Measurements from ENCODE around the gene ALAS1. TPM values are rescaled to one million over a fixed set of nuclear protein-coding genes. Genes with fewer than 3 reads are reported as not detected.
A peak's percentile ranks its signal among the peaks of the same experiment; 100 is the strongest.

Gene ALAS1
- total and polyA plus RNA-seq, 2 experiments from 2014 or later, result 30.4 to 33.9 TPM

- H3K36me3 ChIP-seq (ENCODE audit: low read depth), result peaks cover 87% of the 10 kb centered on the region
Measured at GRCh38 chr3:52208556-52208955, 10.6 kb downstream of the ALAS1 start.

DNA sequence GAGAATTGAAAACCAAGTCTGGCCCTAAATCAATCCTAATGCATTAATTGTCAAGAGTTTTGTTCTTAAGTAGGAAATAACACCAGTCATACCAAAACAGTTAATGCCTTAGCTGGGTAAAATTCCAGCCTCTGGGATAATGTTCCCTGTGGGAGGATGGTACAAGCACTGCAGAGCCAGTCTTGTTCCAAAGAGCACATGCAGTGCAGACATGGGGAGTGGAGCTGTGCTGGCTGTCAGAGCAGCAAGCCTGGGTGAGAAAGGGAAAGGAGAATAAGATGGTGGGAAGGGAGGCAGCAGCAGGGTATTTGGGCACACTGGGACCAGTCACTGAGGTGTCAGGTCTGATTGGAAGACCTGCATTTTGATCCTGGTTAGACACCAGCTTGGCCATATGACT lies 12.1 kb downstream of the ALAS1 start:
- Histone ChIP-seq H3K4me1 (ENCODE audit: insufficient read depth) (no peaks in the 10 kb centered on the region), H3K9me3 (ENCODE audit: low read depth) (no peaks in the 10 kb centered on the region), H2AFZ (no peak overlapping the region), H3K27ac (no peak overlapping the region), H3K4me3 (no peak overlapping the region), H3F3A (ENCODE audit: insufficient read depth) (peaks cover 10% of the 10 kb centered on the region; the same call in 1 of the 2 replicates), H3K4me2 (ENCODE audit: unreplicated experiment) (no peak overlapping the region), H3K9ac (no peak overlapping the region), H3K27me3 (replicated peaks; ENCODE audit: insufficient read depth) (no peaks in the 10 kb centered on the region), H3K36me3 (ENCODE audit: low read depth) (peaks cover 82% of the 10 kb centered on the region), H3K79me2 (ENCODE audit: insufficient read depth) (no peaks in the 10 kb centered on the region), H4K20me1 (ENCODE audit: insufficient read depth) (no peaks in the 10 kb centered on the region), H3K9me2 (ENCODE audit: insufficient read depth) (no peaks in the 10 kb centered on the region)
- TF ChIP-seq EZH2 (IDR thresholded peaks at IDR 0.05; ENCODE audit: insufficient read depth, poor library complexity, severe bottlenecking) (no peak), EZH2phosphoT487 (IDR thresholded peaks at IDR 0.05; ENCODE audit: insufficient read depth, low read depth) (no peak)
- no peak for DNase-seq
- in situ Hi-C loops (cut with MboI), result no loop called here

More at GRCh38 chr3:52208556-52208955, 10.6 kb downstream of the ALAS1 start:
- no peak overlapping the region for H3K4me2 ChIP-seq (ENCODE audit: unreplicated experiment)
- no peak overlapping the region for H3K4me3 ChIP-seq
- no peaks in the 10 kb centered on the region for H3K9me2 ChIP-seq (ENCODE audit: insufficient read depth)
- H3K4me1 ChIP-seq (ENCODE audit: insufficient read depth), result no peaks in the 10 kb centered on the region
- H4K20me1 ChIP-seq (ENCODE audit: insufficient read depth), result no peaks in the 10 kb centered on the region
- no peak for DNase-seq
- no peaks in the 10 kb centered on the region for H3K27me3 ChIP-seq (replicated peaks; ENCODE audit: insufficient read depth)
- TF ChIP-seq EZH2 (IDR thresholded peaks at IDR 0.05; ENCODE audit: insufficient read depth, poor library complexity, severe bottlenecking) (no peak), EZH2phosphoT487 (IDR thresholded peaks at IDR 0.05; ENCODE audit: insufficient read depth, low read depth) (no peak)
- no peaks in the 10 kb centered on the region for H3K9me3 ChIP-seq (ENCODE audit: low read depth)
- no peak overlapping the region for H3K9ac ChIP-seq
- in situ Hi-C loops (cut with MboI), result no loop called here
- peaks cover 15% of the 10 kb centered on the region; the same call in 1 of the 2 replicates for H3F3A ChIP-seq (ENCODE audit: insufficient read depth)
- 66 to 69% methylated on average over 4 of the region's 4 CpGs for WGBS, 2 experiments (ENCODE audit: low coverage in 1 of 2, low lambda C conversion rate in 2 of 2, missing lambda C conversion rate in 2 of 2)
- H3K27ac ChIP-seq, result no peak overlapping the region
- H2AFZ ChIP-seq, result no peak overlapping the region
- no peaks in the 10 kb centered on the region for H3K79me2 ChIP-seq (ENCODE audit: insufficient read depth)

GRCh38 chr3:52210550-52211046 lies 12.6 kb downstream of the ALAS1 start:
- WGBS, 2 experiments (ENCODE audit: low coverage in 1 of 2, low lambda C conversion rate in 2 of 2, missing lambda C conversion rate in 2 of 2), result 78 to 85% methylated on average over 6 of the region's 6 CpGs
- no peaks in the 10 kb centered on the region for H4K20me1 ChIP-seq (ENCODE audit: insufficient read depth)
- no peak overlapping the region for H3K9ac ChIP-seq
- H3K36me3 ChIP-seq (ENCODE audit: low read depth), result peaks cover 77% of the 10 kb centered on the region
- H3K27ac ChIP-seq, result no peak overlapping the region
- in situ Hi-C loops (cut with MboI), result no loop called here
- no peaks in the 10 kb centered on the region for H3K27me3 ChIP-seq (replicated peaks; ENCODE audit: insufficient read depth)
- peaks cover 10% of the 10 kb centered on the region for H3F3A ChIP-seq (ENCODE audit: insufficient read depth)
- H3K79me2 ChIP-seq (ENCODE audit: insufficient read depth), result no peaks in the 10 kb centered on the region
- TF ChIP-seq EZH2phosphoT487 (IDR thresholded peaks at IDR 0.05; ENCODE audit: insufficient read depth, low read depth) (no peak), EZH2 (IDR thresholded peaks at IDR 0.05; ENCODE audit: insufficient read depth, poor library complexity, severe bottlenecking) (no peak)
- H2AFZ ChIP-seq, result no peak overlapping the region
- no peaks in the 10 kb centered on the region for H3K9me3 ChIP-seq (ENCODE audit: low read depth)
- H3K4me2 ChIP-seq (ENCODE audit: unreplicated experiment), result no peak overlapping the region
- H3K9me2 ChIP-seq (ENCODE audit: insufficient read depth), result no peaks in the 10 kb centered on the region
- DNase-seq, result peak; percentile 39
- no peaks in the 10 kb centered on the region for H3K4me1 ChIP-seq (ENCODE audit: insufficient read depth)
- H3K4me3 ChIP-seq, result no peak overlapping the region

GRCh38 chr3:52211268-52211891 lies 13.4 kb downstream of the ALAS1 start:
- H3K27ac ChIP-seq, result no peak overlapping the region
- H3K36me3 ChIP-seq (ENCODE audit: low read depth), result peaks cover 69% of the 10 kb centered on the region
- no peak for TF ChIP-seq EZH2phosphoT487 (IDR thresholded peaks at IDR 0.05; ENCODE audit: insufficient read depth, low read depth)
- no peak for TF ChIP-seq EZH2 (IDR thresholded peaks at IDR 0.05; ENCODE audit: insufficient read depth, poor library complexity, severe bottlenecking)
- H3K9me2 ChIP-seq (ENCODE audit: insufficient read depth), result no peaks in the 10 kb centered on the region
- no peak overlapping the region for H3K4me2 ChIP-seq (ENCODE audit: unreplicated experiment)
- DNase-seq, result no peak
- H3F3A ChIP-seq (ENCODE audit: insufficient read depth), result peaks cover 18% of the 10 kb centered on the region
- no peaks in the 10 kb centered on the region for H4K20me1 ChIP-seq (ENCODE audit: insufficient read depth)
- H3K9me3 ChIP-seq (ENCODE audit: low read depth), result no peaks in the 10 kb centered on the region
- WGBS, 2 experiments (ENCODE audit: low coverage in 1 of 2, low lambda C conversion rate in 2 of 2, missing lambda C conversion rate in 2 of 2), result 92 to 93% methylated on average over 18 of the region's 18 CpGs
- no peak overlapping the region for H3K4me3 ChIP-seq
- no peaks in the 10 kb centered on the region for H3K27me3 ChIP-seq (replicated peaks; ENCODE audit: insufficient read depth)
- 0 out of 2 replicates have a peak, but pooled peaks cover under 1% of the 10 kb centered on the region for H3K4me1 ChIP-seq (ENCODE audit: insufficient read depth)
- no peak overlapping the region for H2AFZ ChIP-seq
- no peaks in the 10 kb centered on the region for H3K79me2 ChIP-seq (ENCODE audit: insufficient read depth)
- in situ Hi-C loops (cut with MboI), result no loop called here
- H3K9ac ChIP-seq, result no peak overlapping the region
